Epithelial cell of proximal tubule (primary cell): ENCODE data around the gene XBP1. TPM values are rescaled to one million over a fixed set of nuclear protein-coding genes. Genes with fewer than 3 reads are reported as not detected.
A peak's percentile ranks its signal among the peaks of the same experiment; 100 is the strongest.
"Not testable (repeated sequence)": the region's sequence is repeated elsewhere in the genome, so short reads cannot be mapped to it uniquely, and the experiment has no call there.

Experiments used
- DNase-seq: peaks from one replicate; pipeline ENCODE4 v3.0.0-alpha.2; 2011; ENCODE audit warnings: low read depth
- H3K4me3 ChIP-seq: 2 replicates; pipeline ENCODE4 v1.5.1; 2011; ENCODE audit warnings: low read depth, mild to moderate bottlenecking, low read length
- CTCF ChIP-seq: conservative IDR thresholded peaks from 2 replicates; pipeline ENCODE4 v1.5.1; 2012; ENCODE audit warnings: low read depth, mild to moderate bottlenecking, low read length
- total RNA-seq: library from RNA; depleted of rRNA; stranded (reverse); fragments of >200 nt; gene quantifications from 2 replicates; pipeline ENCODE4 v1.2.3, GENCODE V29; 2015

Gene XBP1
- total RNA-seq: 147 and 153 TPM in 2 replicates

GRCh38 chr22:28800308-28801041, at the start of gene XBP1:
TSS of gene XBP1 (minus strand) at chr22:28800569.
- peak within 1 kb of the TSS; percentile 65 for H3K4me3 ChIP-seq
- no peak for TF ChIP-seq CTCF
- peak; percentile 46 for DNase-seq

- H3K4me3 ChIP-seq: no peak overlapping the region
- no peak for DNase-seq
- no peak for TF ChIP-seq CTCF
Observed at GRCh38 chr22:28846994-28847393, 46.6 kb upstream of the XBP1 start.

- not testable (repeated sequence) for DNase-seq, H3K4me3 ChIP-seq
Observed at GRCh38 chr22:28844277-28844676, 43.9 kb upstream of the XBP1 start.

GRCh38 chr22:28843633-28844032, 43.3 kb upstream of the XBP1 start:
- no peak for TF ChIP-seq CTCF
- H3K4me3 ChIP-seq: no peak overlapping the region
- DNase-seq: no peak

GRCh38 chr22:28841111-28841510, 40.7 kb upstream of the XBP1 start:
- TF ChIP-seq CTCF: no peak
- no peak for DNase-seq
- H3K4me3 ChIP-seq: no peak overlapping the region

- no peak for TF ChIP-seq CTCF
- no peak overlapping the region for H3K4me3 ChIP-seq
- DNase-seq: no peak
Observed at GRCh38 chr22:28838971-28839370, 38.6 kb upstream of the XBP1 start.

- H3K4me3 ChIP-seq: no peak overlapping the region
- TF ChIP-seq CTCF: no peak
- DNase-seq: no peak
Observed at GRCh38 chr22:28837640-28838039, 37.3 kb upstream of the XBP1 start.
